GM18526 (cell line): Measurements from ENCODE around the gene USPL1.

Source experiments
- POLR2A ChIP-seq: IDR thresholded peaks from 3 replicates; pipeline ENCODE4 v1.6.1; 2011; ENCODE audit not compliant: insufficient read length; ENCODE audit errors: extremely low read depth

The USPL1 gene

DNA sequence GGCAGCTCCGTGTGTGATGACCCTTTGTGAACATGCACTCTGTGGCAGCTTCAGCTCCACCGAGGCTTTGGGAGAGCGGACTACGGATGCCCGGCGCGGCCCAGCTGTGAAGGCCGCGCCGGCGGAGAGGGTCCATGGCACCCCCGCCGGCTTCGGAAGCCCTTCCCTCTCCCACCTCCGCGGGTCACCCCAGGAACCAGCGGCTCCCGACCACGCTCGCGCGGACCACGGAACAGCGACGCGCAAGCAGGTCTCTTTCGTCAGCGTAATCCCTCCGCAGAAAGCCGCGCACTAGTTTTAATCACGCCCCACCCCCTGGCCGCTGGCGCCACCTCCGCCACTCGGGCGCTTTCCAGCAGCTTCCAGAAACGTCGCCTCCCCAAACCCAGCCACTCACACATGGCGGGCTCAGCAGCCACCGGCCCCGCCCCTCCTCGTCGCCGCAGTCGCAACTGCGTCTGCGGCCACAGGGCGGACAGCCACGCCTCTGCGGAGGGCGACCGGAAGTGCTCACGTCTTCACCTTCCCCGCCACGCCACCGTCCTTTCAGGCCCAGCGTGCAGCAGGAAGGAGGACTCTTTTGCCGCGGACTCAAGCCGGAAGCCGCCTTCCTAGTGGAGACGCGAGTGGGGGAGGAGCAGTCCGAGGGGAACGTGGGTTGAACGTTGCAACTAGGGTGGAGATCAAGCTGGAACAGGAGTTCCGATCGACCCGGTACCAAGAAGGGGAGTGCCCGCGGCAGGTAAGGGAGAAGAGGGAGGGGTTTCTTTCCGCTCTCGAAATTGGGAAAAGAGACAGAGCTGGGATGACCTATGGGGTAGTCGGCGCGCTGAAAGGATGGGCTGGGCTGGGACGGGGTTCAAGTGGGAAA lies at the start of gene USPL1:
USPL1 (plus strand) TSS at position 606 of the 871 bp plus-strand sequence. CDS start 3,221 bp downstream, outside the sequence.
- peak; percentile 64 for TF ChIP-seq POLR2A

DNA sequence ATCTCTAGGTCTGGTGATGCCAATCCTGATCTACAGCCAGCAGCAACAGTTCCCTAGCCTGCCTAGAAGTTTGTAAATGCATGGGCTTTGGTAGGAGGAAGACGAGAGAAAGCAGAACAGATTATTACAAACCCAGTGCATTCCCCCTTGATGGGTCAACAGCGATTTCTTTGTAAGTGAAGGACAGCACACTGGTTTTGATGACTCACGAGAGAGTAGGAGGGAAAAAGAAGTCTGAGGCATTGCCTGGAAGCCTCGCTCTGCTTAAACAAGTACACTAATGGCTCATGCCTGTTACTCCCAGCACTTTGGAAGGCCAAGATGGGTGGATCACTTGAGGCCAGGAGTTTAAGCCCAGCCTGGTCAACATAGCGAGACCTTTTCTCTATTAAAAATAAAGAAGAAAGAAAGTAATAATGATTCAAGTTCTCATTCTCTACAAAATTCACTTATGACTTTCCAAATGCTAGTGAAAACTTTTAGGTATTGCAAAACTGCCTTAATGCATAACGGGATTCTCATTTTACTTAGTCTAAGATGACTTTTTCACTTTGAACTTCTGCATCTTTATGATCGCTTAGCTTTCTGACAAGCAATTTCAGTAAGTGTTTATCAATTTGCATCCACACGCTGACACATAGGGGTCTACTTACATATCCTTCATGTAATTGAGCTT lies 47.7 kb upstream of the USPL1 start:
- TF ChIP-seq POLR2A, result no peak

DNA sequence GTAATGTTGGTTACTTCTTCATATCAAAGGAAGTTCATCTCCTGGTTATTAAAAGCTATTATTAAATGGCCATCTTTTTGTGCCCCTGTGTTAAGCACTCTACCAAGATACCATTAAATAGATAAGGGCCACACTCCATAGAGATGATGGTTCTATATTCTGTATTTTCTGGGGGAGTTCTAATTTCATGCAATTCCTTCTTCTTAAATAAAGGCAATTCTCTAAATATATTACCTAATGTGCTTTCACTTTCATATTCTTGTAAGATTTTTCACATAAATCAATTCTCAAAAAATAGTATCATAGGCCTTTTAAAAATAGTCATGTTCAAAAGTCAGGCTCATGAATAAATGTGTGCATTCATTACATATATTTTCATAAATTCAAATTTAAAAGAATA lies 47.0 kb upstream of the USPL1 start:
- TF ChIP-seq POLR2A, result no peak

DNA sequence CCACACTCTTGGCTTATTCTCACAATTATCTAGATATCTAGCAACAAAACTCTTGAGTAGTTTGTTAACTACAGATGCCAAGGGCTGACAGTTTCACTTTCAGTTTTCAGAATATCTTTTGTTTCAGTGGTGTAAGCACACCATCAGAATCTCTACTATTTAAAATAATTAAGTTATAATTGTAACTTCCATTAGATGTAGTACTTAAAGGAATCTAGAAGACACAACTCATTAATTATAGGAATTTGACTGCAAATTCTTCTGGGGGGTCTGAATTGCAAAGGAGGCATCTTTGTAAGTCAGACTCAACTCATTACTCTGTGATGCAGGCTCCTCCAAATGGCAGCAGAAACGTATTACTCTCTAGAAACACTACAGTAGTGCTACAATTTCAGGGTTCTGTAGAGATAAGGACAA lies 44.9 kb upstream of the USPL1 start:
- TF ChIP-seq POLR2A, result no peak

- no peak for TF ChIP-seq POLR2A
Observed at GRCh38 chr13:30576528-30576927, 41.2 kb upstream of the USPL1 start.

DNA sequence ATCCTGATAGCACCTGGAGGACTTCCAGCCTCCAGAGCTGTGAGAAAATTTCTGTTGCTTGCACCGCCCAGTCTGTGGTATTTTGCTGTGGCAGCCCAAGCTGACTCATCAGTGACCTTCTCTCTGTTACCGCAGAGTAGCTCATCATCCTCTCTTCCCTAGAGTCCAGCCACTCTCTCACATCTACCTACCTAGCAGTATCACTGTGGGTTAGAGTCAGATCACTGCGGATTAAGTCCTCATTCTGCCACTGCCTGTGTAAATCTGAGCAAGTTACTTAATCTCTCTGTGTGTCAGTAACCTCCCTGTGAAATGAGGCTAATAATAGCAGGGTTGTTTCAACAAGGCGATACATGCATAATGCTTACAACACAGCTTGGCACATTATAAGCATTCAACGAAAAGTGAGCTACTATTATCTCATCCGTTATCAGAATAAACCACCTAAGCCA lies 40.3 kb upstream of the USPL1 start:
- TF ChIP-seq POLR2A, result no peak

DNA sequence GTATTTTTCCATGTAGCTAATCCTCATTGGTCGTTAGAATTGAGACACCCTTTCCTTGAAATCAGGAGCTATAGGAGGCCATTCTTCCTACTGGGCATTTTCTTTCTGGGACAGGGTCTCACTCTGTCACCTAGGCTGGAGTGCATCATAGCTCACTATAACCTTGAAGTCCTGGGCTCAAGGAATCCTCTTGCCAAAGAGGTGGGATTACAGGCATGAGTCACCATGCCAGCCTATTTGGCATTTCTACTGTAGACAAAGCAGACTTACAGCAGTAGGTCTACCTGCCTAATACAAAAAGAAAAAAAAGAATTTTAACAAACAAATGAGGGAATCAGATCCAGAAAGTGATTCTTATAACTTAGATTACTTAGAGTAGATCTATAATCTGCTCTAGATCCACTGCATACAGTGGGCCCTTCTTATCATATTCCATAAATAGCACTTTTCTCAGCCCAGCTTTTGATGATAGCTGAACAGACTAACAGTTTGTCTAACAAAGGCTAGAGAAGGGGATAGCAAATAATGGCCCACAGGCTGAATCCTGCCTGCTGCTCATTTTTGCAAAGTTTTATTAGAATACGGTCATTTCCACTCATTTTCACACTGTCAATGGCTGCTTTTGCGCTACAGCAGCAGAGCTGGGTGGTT lies 36.7 kb upstream of the USPL1 start:
- TF ChIP-seq POLR2A, result no peak

DNA sequence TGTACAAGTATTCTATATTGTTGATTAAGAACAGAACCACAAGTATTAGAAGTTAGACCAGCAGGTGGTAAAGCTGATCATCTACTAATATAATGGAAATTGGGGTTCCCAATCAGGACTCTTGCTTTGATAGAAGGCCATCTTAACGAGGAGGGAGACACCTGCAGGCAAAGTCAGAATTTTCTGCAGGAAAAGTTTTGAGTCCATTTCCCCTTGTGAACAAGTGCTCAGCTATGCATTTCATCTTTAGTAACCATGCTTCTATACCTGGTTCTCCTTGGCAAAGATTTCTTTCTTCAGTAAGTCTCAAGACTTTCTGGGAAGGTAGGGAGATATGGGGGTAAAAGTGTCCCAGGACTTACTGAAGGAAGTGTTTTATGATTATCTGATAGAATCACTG lies 36.1 kb upstream of the USPL1 start:
- TF ChIP-seq POLR2A, result no peak

- no peak for TF ChIP-seq POLR2A
Observed at GRCh38 chr13:30584051-30584731, 33.5 kb upstream of the USPL1 start.

- TF ChIP-seq POLR2A, result no peak
Observed at GRCh38 chr13:30585748-30586262, 31.9 kb upstream of the USPL1 start.

- TF ChIP-seq POLR2A, result no peak
Observed at GRCh38 chr13:30587231-30587630, 30.5 kb upstream of the USPL1 start.

DNA sequence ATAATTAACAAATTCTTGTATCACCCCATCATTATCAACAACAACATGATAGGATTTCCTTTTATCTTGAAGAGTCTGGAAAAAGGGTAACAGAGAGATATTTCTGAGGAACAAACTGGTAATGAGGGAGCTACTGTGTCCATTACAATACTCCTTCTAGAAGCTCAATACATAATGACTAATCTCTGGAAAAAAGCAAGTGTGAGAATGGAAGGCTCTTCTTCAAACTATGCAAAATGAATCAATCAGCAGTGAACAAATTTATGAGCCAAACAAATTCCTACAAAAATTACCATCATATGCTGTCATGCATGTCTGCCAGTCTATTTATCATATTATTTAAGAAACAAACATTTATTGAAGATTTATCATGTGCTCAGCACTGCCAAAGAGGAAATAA lies 30.0 kb upstream of the USPL1 start:
- TF ChIP-seq POLR2A, result no peak

GRCh38 chr13:30593001-30593400 lies 24.7 kb upstream of the USPL1 start:
- no peak for TF ChIP-seq POLR2A

DNA sequence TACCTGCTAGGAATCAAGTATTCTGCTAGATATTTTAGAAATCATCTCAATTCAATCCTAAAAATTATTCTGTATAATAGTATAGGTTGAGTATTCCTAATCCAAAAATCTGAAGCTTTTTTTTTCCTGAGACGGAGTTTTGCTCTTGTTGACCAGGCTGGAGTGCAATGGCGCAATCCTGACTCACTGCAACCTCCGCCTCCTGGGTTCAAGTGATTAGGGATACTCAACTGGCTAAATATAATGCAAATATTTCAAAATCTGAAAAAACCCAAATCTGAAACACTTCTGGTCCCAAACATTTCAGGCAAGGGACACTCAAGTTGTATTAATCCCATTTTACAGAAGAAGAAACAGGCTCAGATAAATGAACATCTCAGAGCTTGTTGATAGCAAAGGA lies 17.2 kb upstream of the USPL1 start:
- no peak for TF ChIP-seq POLR2A

GRCh38 chr13:30601836-30602235 lies 15.9 kb upstream of the USPL1 start:
- no peak for TF ChIP-seq POLR2A
